D721Med (cell line): ENCODE results near the gene ETF1.
"Not testable (repeated sequence)": the region's sequence is repeated elsewhere in the genome, so short reads cannot be mapped to it uniquely, and the experiment has no call there.

ENCODE experiments used
- DNase-seq: peaks from one replicate; pipeline ENCODE4 v3.0.0; 2011; ENCODE audit warnings: low spot score; ENCODE audit not compliant: insufficient read length
- FAIRE-seq: peaks from 2 replicates; lab custom pipeline; 2011; peaks lifted over from hg19 to GRCh38; lab: Jason Lieb, UNC
- TF ChIP-seq, protein P1 (sequence below): IDR thresholded peaks from 2 replicates; pipeline ENCODE4 v1.5.1; 2012; ENCODE audit warnings: mild to moderate bottlenecking, control low read depth; ENCODE audit not compliant: insufficient read depth; ENCODE audit errors: missing control alignments

ETF1 gene

GRCh38 chr5:138489683-138490061, 53.4 kb downstream of the ETF1 start:
- FAIRE-seq (no peak), DNase-seq (no peak)
- TF ChIP-seq, protein P1, sequence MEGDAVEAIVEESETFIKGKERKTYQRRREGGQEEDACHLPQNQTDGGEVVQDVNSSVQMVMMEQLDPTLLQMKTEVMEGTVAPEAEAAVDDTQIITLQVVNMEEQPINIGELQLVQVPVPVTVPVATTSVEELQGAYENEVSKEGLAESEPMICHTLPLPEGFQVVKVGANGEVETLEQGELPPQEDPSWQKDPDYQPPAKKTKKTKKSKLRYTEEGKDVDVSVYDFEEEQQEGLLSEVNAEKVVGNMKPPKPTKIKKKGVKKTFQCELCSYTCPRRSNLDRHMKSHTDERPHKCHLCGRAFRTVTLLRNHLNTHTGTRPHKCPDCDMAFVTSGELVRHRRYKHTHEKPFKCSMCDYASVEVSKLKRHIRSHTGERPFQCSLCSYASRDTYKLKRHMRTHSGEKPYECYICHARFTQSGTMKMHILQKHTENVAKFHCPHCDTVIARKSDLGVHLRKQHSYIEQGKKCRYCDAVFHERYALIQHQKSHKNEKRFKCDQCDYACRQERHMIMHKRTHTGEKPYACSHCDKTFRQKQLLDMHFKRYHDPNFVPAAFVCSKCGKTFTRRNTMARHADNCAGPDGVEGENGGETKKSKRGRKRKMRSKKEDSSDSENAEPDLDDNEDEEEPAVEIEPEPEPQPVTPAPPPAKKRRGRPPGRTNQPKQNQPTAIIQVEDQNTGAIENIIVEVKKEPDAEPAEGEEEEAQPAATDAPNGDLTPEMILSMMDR = no peak

DNA sequence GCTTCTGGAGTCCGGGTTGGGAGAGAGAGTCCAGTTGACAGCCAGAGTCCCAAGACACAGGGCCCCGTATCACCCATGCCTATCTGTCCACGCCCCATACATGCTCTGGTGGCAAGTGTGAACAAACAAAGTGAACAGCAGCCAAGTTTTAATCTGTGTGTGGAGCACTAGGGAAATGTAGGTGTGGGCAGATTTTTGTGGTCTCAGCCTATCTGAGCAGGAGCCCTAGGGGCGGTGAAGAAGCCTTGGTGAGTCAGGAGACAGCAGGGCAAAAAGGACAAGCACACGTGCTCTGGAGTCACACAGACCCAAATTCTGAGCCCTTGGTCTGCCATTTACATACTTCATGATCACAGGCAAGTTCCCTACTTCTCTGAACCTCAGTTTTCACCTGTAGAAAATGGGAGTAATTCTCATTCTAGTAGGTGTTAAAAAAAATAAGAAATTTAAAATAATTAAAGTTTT, 54.5 kb downstream of the ETF1 start:
- TF ChIP-seq, protein P1 = no peak
- DNase-seq (no peak), FAIRE-seq (no peak)

- DNase-seq (no peak), FAIRE-seq (no peak)
- TF ChIP-seq, protein P1 = no peak
Observed at GRCh38 chr5:138482638-138483037, 60.4 kb downstream of the ETF1 start.

DNA sequence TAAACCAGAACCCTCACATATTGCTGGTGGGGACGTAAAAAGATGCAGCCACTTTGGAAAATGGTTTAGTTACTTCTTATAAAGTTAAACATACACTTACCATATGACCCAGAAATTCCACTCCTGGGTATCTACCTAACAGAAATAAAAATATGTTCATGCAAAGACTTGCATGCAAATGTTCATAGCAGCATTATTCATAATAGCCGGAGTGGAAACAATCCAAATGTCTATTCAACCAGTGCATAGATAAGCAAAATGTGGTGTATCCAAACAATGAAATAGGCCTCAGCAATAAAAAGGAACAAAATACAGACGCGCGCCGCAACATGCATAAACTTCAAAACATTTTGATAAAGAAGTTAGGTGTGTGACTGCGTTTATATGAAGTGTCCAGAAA, 66.1 kb downstream of the ETF1 start:
- FAIRE-seq (no peak), DNase-seq (no peak)
- TF ChIP-seq, protein P1 = no peak

GRCh38 chr5:138473151-138473550, 69.9 kb downstream of the ETF1 start:
- FAIRE-seq = not testable (repeated sequence)

DNA sequence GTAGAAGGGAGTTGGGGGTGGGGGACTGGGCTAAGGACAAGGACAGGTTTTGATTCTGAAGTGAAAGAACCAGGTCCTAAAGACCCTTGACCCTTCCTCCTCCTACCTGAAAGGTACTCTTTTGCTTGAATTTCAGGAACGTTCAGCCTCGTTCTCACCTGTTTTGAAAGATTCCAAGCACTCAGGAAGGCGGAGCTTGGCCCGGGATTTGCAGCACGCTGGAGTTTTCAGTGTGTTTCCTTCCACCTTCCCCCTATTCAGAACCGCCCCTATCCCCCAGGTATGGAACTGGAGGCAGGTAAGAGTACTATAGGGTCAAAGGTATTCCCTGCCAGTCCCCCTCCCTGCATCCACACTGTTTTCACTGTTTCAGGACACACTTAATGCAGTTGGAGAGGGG, 70.7 kb downstream of the ETF1 start:
- DNase-seq (no peak), FAIRE-seq (no peak)
- TF ChIP-seq, protein P1 = no peak

More at GRCh38 chr5:138473151-138473550, 69.9 kb downstream of the ETF1 start:
- DNase-seq = not testable (repeated sequence)

DNA sequence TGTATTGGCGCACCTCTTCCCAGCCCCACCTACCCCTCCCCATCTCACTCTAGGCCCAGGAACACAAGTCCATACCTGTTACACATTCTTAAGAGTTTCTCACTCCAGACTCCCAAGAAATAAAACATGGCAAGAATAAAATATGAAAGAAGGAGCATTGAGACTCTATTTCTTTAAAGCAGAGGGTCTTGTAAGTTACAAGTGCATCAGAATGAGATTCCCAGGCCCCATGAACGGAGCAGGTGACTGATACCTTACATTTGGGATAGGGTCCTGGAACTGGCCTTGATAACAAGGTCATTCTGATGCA, 72.0 kb downstream of the ETF1 start:
- FAIRE-seq = no peak
- TF ChIP-seq, protein P1 = no peak
- DNase-seq = no peak
